AML-193 (cell line): Measurements from ENCODE around the gene IFTAP.

Experiments used
- DNase-seq, 2 experiments: peaks; one replicate each; lab custom pipeline; 2025; lab: John Stamatoyannopoulos, UW

Gene IFTAP

DNA sequence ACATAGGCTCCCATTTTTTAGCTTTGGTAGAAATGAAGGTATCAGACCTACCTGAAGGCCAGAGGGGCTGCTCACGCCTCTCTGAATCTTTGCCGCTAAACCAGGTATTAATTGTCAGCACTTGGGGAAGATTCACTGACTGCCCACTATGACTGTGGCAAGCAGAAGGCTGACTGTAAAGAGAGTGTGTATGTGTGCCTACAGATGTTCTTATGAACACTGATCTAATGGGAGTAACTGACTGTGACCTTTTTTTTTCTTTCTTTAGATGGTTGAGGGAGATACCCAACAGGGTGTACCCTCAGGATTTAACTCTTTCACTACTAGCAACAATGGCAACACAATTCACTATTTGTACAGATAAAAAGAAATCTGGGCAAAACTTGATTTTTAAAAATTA lies 3.7 kb downstream of the IFTAP start, which contains the start of gene RAG2:
Gene RAG2 (minus strand): TSS at position 186 of the 400 bp plus-strand sequence. CDS start 4,068 bp downstream, outside the sequence.
- no peak for DNase-seq

DNA sequence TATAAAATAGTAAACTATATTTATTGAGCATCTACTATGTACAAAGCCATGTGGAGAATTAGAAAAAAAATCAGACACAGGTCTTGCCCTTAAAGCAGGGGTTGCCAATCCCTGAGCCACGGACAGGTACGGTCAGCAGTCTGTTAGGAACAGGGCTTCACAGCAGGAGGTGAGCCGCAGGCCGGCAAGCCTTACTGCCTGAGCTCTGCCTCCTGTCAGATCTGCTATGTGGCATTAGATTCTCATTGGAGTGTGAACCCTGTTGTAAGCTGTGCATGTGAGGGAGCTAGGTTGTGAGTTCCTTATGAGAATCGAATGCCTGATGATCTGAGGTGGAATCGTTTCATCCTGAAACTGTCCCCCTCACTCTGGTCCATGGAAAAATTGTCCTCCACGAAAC lies 5.9 kb downstream of the IFTAP start:
- no peak for DNase-seq

DNA sequence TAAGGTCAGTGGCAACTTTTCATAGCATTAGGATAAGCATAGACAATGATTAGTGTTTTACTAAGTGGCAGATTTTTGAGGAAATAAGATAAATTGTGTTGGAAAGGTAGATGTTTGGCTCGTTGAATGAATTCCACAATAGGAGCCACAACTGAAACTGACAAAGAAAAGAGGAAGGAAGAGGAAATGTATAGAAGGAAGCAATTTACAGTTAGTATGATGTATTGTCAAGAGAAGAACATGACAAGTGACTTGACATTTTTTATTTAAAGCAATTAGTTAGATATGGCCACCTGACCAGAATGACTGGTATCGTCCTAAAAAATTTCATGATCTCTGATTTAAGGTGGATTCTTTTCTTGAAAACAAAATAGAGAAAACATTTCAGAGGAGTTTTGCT lies 6.9 kb downstream of the IFTAP start:
- peak; percentile 75 to 81 for DNase-seq

DNA sequence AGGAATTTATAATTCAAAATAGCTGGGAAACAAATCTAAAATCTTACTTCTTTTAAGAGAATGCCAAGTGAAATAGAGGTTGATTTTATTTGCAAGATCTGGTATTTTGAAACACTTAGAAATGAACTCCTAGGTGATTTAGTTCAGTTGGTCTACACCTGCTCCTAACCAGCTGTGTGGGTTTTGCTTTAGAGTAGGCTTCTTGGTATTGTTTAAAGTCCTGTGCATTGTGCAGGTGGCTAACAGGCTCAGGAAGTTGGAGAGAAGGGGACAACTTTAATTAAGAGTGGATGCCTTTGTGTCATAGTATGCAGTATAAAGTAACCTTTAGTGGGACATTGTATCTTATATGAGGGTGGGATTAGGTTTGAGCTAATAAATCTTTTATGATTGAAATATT lies 7.8 kb downstream of the IFTAP start:
- no peak for DNase-seq

DNA sequence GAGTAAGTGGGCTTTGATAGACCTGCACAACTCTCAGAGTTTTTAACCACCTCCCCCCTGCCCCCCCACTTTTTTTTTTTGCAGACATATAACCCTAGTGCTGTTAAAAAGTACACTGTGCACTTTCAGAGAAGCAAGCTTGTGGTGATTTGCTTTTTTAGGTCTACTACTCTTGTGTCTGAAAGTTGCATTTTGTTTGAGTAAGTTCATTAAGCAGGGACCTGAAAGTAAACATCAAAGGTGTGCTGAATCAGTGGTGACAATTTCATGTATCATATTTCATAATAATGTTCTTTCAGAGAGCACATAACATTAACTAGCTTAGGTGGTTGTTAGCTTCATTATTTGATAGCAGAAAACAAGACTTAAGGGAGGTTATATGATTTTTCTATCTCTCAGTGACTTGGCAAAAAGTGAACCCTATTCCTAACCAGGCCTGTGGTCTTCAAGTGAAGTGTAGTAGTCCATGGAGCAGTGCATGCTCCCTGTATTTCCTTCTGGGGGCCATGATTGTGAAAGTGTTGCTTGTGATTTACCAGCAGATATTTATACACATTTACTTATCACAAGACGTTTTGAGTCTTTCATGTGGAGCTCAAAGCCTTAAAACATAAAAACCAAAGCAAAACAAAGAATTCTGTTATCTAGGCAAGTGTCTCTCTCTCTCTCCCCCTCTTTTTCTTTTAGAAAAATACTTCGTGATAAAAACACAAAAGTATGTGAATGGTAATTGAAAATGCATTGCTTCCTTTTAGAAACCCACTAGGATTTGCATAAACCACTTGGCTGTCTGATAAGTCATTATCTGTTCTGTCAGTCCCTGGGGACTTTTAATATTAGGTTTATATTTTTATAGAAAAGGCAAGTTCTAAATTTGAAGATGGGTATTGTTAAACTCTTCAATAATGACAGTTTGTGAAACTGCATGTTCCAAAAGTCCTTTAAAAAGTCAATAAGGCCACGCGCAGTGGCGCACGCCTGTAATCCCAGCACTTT lies 11.2 kb downstream of the IFTAP start:
- DNase-seq: no peak

DNA sequence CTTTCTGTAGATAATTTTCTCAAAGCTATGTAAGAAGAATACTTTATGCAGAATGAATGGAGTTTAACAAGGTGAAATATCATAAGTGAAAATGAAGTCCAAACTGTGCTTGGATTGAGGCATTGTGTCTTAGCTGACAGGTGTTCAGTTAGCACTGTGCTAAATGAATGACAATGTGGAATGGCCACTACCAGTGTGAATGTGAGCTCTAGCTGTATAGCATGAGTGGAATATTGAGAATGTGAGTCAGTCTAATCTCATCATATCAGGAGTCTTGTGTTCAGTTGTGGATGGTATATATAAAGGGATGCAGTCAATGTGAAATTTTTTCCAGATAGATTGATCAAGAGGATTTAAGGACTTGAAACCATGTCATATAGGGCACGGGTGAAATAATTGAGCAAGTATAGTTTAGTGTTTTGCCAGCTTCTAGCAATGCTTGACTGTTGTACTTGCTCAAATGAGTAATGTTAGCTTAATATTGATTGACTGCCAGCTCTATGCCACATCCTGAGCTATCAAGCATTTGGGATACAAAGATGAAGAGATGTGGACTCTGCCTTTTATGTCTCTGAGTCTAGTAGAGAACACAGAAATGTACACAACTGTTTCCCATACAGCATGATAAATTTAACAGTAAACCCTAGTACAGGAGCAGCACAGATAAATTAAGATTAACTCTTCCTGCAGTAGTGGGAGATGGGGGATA lies 14.3 kb downstream of the IFTAP start:
- no peak for DNase-seq

DNA sequence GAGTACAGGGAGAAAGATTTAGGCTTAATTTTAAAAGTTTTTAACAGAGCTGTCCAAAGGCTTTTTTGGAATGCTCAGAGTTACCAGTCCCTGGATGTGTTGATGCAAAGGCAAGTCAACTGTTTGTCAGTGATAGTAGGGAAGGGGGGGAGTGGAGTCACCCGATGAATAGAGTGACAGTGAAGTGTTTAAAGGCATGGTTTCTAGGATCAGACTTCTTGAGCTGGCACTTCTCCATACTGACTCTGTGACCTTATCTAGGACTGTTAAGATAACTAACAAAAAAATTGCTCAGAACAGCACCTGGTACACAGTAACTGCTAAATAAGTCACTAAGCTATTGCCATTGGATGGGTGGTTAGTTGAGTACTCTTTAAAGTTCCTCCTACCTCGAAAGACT lies 15.1 kb downstream of the IFTAP start:
- DNase-seq: no peak

DNA sequence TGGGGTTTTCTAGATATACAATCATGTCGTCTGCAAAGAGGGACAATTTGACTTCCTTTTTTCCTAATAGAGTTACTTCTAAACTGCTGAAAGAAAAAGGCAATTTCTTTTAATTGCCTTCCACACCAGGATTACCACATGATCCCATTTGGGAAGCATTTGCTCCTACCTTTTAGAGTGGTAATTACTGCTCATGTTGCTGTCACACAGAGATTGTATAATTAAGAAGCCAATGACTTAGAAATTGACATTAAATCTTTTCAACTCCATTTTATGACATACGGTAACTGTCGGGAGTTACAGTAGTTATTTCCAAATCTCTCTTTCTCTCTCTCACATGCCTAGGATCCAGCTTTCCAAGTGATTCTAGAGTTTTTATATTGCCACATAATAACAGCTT lies 21.5 kb downstream of the IFTAP start:
- DNase-seq: no peak

DNA sequence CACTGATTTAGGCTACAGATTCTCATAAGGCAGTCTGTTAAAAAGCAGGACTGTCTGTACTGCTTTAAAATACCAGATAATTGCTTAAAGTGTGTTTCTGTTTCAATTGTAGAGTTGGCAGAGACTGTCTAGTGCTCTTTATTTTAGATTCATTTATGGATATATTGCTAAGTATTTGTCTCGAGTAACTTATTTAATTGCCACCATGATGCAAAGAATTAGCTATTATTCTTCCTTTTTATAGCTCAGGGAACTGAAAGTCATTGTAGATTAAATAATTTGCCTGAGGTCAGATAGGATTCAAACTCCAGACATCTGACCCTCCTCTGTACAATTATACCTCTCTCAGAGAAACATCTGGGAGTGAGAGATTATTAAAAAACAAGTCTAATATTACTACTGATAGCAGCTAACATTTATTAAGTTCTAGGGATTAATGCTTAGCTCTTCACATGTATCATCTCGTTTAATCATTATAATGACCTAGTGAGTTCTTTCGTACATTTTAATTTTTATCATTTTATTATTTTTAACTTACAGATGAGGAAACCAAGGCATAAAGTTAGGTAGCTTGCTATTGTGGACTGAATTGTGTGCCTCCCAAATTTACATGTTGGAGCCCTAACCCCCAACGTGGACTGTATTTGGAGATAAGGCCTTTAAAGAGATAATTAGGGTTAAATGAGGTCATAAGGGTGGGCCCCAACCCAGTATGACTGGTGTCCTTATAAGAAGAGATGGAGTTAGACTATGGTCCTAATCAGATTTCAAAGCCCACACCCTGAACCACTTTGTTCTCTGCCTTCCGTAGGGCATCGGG lies 23.5 kb downstream of the IFTAP start:
- no peak for DNase-seq

DNA sequence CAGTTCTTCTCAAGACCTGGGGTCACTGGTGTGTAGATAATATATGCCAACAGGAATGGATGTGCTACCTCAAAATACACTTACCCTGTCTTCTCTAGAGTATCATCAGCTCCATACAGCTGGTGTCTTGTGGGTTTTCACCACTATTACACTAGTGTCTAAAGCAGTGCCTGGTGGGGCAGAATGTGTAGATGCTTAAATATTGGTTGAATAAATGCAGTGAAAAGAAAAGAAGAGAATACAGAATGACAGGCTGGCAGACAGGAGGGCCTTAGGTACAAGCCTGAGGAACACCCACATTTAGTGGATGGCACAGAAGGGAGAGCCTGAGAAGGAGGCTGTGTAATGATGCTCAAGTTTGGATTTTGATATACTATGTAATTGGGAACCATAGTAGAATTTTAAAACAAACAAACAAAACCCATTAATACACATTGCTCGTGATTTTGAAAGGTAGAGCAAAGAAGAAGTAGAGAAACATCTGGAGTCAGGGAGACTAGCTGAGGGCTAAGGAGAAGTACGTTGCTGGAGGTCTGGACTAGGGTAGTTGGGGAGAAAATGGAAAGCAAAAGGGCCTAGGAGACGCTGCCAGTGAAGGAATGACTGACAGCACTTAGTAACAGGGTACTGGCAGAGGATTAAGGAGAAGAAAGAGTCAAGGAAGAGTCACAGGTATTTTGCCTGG lies 24.2 kb downstream of the IFTAP start:
- DNase-seq: no peak

DNA sequence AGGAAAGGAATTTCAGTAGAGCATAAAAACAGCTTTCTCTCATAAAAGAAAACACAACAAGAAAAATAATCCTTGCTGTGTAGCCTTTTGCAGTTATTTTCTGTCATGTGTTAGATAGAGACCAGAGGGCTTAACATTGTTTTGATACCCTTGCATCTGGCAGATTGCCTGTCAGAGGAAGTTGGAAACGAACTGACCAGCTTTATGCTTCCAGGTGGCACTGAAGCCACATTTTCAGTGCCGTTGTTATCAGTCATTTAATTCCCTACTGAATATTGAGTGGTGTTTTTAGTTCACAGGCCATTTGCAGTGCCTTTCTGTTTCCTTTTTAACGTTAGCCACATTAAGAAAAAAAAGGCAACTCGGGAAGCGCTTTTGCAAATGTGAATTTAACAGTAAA lies 25.2 kb downstream of the IFTAP start:
- DNase-seq: no peak

DNA sequence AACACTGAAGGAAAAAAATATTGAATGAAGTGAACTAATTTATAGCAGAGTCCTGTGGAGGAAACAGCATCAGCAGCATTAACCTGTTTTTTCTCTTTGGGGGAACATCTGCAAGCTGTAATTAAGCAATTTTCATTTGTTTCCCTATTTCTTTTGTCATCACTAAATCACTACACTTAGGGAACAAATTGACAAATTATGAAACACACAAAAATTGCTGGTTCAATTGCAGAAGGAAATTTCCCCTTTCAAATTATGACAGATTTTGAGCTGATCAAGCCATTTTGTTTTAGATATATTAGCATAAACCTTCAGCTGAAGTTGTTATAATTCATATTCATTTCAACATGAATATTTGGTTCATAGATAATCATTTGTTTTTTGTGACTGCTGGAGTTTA lies 25.9 kb downstream of the IFTAP start:
- peak in 1 of 2 experiments; percentile 5 for DNase-seq

DNA sequence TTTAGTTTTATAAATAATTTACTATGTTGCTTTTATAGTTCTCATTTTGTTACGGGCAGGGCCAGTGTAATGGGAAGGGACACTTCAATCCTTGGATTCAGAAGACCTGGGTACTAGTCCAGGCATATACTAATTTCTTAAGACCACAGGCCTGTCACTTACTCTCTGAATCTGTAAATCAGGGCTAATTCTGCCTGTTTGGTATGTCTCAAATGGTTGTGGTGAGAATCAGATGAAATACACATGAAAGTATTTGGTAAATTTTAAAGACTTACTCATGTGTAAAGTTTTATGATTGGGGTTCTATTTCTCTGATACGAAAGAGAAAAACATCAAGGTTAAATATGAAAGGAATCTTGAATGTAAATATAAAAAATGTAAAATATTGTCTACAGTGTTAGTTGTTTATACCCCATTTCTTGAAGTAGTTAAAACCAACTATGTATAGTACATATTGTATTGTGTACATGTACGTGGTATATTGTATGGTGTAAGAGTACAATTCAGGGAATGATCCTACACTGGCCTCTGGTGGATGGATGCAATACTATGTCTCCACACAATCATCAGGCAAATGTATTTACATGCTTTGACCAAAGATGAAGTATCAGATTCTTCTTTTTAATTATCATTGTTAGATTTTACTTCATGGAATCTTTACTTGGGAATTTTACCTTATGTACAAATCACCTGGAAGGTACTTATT lies 28.3 kb downstream of the IFTAP start:
- peak; percentile 68 to 69 for DNase-seq

DNA sequence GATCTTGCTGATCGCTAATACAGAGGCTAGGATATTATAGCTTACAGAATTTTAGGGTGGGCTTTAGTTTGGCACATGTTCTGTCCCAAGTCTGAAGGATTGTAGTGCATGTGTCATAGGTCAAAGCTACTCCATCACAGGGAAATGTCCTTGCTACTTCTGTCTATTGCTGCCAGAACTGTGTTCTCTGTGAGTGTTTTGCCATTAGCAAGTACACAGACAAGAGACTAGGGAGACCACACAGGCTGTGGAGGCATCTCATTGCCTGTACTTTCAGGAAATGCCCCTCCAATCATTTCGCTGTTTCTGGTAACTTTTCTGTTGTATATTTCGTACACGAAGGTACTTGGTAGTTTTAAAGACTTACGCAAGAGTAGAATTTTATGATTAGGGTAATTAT lies 29.2 kb downstream of the IFTAP start:
- no peak for DNase-seq

DNA sequence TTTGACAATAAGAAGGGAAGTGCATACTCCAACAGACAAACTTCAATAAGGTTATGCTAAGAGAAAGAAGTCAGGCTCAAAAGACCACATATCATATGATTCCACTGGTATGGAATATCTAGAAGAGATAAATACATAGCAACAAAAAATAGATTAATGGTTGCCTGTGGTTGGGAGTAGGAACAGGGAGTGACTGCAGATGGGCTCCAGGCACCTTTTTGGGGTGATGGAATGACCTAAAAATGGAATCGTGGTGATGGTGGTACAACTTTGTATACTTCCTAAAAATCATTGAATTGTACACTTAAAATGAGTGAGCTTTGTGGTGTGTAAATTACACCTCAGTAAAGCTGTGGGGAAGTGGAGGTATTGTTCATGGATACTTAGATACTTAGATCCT lies 32.7 kb downstream of the IFTAP start:
- no peak for DNase-seq

DNA sequence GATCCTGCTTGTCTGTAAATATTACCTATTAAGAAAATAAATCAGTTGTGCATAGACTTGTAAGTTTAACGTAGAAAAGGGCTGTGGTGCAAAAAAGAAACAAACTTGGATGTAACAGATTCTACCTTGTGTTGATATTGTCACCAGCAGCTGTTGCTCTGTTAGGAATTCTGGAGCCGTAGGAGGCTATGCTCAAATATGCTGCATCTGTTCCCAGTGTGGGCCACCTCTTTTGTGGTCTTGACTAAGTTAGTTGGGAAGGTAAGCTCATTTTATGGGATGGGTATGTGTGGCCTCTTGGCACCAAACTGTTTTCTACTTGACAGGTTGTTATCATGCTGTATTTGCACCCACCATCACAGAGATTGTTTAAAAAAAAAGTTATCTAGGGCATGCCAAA lies 33.2 kb downstream of the IFTAP start:
- no peak for DNase-seq

DNA sequence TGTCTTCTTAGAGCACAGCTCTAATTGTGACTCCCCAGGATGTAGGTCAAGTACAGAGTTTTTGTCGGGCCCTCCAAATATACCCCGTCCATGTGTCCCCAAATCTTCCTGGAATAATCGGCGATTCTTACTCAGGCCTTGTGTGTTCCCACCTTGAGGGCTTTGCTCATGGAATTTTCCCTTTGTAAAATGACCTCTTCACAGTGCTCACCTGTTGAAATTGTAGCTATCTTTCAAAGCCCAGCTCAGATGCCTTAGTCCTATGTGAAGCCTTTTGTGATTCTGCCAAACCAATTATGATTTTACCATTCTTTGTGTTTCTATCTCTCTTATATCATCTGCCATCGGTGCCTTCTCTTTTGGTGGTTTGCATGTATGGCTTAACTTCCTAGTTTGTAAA lies 33.8 kb downstream of the IFTAP start:
- no peak for DNase-seq

DNA sequence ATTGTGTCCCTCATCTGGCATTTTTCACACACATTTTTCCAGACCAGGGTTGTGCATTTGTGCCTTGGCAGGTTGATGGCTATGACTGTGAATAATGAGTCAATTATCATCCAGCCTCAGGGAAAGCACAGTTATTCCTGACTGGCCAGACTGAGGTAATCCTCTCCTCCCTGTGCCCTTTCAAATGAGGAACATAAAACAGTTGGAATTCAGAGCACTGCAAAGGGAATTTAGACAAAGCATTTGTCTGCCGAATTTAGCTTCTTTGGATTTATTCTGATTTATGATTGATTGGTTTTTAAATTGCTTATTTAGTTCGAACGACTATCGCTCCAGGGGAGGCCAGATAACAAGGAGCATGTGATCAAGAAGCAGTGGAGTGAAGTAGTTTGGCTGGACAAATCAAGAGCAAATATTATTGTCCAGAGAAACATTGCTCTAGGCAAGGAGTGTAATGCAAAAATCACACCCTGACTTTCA lies 34.5 kb downstream of the IFTAP start:
- no peak for DNase-seq

DNA sequence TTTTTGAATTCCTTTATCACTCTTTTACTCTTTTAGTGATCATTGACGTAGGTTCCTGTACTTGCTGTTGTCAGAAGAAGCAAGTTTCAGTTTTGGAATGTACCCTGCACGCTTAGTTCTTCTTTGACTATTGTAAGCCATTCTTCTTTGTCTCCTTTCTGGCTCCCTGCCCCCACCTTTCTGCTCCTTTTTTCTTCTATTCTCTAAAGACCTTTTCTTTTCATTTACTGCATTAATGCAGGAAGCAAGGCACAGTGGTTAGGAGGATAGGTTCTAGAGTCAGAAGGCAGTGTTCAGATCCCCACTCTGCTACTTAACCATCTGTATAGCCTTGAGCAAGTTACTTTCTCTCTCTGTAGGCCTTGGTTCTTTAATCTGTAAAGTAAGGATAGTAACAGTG lies 37.5 kb downstream of the IFTAP start:
- no peak for DNase-seq

DNA sequence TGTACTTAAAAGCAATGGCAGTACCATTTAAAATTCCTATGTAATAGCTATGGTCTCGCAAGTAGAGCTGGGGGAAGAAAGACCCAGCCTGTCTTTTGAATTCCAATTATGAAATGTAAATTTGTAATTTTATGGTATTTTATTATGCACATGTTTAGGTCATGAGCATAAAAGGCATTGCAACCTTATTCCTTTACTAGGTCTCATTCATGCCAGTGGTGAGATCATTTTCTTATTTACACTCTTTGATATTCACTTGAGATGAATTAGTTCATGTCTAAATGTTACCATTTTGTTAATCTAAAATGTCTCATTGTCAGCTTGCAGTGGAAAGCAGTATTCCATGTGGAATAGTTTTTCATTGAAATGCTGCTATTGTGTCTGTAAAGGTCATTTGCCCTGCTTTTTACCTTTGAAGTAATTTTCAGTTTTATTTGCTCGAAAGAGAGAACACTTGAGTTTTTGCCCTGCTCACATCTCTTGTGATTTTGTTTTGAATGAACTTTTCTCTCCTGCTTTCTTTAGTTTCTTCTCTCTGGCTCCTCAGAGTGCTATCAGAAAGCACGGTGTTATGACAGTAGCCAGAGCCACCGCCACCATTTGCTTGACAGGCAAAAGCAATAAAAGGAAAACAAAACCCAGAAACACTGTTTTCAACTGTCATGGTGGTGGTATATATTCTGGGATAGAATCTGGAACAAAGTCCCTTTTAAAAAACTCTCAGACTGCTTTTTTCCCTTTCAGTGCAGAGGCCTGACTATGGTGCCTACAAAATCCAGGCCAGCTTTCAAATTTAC lies 41.0 kb downstream of the IFTAP start:
- DNase-seq: no peak
